HG02973 (cell line): ENCODE data around the gene NACAD.

ENCODE experiments used
- ATAC-seq: cut with Tn5 transposase; IDR thresholded peaks from one replicate; pipeline ENCODE4 v1.9.1; 2021; ENCODE audit warnings: moderate library complexity; ENCODE audit not compliant: unreplicated experiment

Gene NACAD

DNA sequence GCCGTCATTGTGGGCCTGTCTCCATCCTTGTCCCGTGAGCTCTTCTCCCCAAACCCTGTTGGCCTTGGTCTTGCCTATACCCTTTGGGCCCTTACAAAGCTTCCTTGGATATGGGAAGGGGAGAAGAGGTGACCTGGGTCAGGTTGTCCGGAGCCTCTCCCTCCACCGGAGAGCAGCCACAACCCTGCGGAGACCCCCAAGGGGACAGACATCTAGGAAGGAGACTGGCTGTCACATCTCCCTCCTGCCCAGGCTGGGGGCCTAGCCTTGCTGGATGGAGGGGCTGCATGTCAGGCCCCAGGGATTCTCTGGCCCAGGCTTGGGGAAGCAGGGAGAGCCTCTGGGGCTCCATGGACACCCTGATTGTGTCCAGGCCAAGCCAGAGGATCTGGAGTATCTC, 11.8 kb downstream of the NACAD start:
- ATAC-seq = no peak

DNA sequence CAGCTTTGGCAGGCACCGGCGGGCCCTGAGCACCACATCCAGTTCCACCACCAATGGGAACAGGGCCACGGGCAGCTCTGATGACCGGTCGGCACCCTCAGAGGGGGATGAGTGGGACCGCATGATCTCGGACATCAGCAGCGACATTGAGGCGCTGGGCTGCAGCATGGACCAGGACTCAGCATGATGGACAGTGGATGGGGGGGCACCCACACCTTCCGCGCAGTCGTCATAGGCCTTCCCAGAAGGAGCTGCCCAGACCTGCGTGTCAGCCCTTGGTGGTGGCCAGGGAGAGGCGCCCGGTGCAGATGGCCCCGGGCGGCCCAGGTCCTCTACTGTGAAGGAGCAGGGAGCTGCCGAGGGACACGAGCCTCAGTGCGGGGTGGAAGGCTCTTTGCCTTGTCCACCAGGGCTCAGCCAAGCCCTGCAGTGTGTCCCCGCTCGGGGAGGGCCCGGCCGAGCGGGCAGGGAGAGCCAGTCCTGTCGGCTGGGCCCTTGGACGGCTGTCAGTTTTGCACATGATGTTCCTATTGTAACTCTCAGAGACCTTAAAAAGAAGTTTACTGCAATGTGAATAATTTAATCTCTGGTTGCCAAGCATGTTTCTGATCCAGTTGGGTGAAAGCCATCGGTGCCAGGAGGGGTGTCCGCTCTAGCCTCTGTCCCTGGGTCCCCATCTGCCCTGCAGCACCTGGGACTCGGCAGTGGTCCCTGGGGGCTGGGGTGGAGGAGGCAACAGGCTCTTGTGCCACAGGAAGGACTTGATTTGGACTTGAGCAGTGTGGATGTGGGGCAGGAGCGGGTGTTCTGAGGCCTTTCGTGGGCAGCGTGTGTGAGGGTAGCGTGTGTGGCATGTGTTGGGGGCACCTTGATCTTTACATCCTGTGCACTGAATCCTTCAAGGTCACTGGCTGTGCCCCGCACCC, 12.6 kb downstream of the NACAD start:
- ATAC-seq = no peak

DNA sequence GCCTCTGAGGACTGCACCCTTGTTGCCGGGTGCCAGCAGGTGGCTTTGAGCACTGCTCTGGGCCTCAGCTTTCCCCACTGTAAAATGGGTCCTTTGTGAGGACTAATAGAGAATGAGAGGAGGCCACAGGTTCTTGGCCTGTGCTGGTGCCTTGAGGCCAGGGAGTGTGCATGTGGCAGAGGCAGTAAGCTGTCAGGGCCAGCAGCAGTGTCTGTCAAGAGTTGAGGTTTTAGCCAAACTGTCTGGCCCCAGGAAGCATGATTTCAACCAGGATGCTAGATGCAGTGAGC, 13.5 kb downstream of the NACAD start:
- no peak for ATAC-seq

DNA sequence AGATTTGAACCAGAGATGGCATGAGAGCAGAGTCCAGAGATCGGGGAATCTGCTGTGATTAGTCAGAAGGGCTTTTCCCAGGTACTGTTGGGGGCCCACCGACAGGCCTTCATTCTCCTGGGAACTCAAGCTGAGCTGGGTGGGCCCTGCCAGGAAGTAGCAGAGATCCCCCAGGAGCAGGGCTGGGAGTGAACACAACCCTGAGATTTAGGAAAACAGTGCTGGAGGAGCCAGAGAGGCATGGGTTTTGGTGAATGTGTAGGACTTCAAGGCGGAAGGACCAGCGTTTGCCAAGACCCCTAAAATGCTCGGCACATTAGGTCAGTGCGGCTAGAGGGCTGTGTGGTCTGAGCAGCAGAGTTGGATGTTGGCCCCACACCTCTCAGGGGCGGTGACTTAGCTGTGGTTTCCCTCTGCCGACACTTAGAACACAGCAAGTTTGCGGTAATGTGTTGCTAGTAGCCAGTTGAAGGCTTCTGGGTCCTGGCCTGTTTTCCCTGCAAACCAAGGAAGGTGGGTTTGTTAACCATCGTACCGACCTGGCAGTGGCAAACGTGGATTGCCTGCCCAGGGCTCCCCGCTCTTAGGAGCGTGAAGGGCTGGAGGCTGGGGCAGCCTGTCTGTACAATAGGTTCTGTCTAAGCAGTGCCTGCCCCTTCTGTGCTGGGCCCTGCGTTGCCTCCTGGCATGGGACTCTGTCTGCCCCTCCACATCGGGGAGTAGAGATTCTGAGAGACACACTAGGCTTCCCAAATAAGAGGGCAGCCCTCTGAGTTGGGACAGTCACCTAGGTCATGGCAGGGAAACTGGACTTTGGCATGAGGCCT, 14.0 kb downstream of the NACAD start:
- no peak for ATAC-seq

DNA sequence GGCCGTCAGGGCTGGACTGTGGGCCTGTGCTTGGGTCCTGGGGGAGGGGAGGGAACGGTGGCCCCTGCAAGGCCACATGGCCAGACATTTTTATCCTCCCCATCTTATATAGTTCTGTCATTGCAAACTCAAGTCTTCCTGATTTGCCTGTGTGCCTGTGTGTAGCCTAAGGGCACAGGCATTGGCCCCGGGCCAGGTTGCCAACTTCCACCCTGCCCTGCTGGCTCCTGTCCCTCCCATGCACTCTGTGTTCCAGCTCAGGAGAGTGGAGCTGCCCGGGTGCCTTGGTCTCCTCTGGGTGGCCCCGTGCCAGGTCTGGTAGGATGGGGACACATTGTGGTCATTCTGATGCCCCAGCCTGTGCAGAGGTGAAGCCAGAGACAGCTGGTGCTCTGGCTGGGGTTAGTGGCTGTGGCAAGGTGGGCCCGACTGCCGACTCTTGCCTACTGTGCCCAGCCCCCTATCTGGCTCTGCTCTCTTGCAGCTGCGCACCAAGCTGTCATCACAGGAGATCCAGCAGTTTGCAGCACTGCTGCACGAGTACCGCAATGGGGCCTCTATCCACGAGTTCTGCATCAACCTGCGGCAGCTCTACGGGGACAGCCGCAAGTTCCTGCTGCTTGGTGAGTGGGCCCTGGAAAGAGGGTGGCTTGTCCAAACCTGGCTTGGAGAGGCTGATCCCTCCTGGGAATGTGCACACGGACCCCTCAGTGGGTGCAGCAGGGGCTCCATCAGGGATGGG, 14.8 kb downstream of the NACAD start:
- no peak for ATAC-seq

DNA sequence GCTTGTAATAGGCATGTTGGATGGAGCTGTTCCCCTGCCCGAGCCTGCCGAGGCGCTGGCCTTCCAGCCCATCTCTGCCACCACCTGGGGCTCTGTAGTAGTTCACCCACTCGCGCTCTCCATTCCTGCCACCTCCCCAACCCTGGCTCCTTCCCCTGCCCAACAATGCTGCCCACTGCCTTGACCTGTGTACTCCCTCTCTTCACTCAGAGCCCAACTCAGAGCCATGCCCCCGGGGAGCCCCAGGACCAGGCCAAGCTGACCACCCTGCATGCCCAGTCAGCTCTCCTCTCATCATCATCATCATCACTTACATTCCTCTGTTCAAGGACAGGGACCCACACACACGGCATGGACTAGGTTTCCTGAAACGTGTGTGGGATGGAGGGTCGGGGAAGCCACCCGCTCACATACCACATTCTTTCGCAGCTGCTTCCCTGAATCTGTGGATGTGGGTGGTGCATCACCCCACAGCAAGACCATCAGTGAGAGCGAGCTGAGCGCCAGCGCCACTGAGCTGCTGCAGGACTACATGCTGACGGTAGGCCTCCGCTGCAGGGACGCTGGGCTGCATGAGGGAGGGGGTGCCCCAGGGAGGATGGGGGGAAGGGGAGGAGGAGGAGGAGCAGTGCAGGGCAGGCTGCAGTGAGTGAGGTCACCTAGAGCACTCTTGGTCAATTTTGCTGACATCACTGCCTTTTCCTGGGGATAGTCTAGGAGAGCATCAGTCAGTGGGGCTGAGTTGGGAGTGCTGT, 15.6 kb downstream of the NACAD start:
- ATAC-seq = no peak

DNA sequence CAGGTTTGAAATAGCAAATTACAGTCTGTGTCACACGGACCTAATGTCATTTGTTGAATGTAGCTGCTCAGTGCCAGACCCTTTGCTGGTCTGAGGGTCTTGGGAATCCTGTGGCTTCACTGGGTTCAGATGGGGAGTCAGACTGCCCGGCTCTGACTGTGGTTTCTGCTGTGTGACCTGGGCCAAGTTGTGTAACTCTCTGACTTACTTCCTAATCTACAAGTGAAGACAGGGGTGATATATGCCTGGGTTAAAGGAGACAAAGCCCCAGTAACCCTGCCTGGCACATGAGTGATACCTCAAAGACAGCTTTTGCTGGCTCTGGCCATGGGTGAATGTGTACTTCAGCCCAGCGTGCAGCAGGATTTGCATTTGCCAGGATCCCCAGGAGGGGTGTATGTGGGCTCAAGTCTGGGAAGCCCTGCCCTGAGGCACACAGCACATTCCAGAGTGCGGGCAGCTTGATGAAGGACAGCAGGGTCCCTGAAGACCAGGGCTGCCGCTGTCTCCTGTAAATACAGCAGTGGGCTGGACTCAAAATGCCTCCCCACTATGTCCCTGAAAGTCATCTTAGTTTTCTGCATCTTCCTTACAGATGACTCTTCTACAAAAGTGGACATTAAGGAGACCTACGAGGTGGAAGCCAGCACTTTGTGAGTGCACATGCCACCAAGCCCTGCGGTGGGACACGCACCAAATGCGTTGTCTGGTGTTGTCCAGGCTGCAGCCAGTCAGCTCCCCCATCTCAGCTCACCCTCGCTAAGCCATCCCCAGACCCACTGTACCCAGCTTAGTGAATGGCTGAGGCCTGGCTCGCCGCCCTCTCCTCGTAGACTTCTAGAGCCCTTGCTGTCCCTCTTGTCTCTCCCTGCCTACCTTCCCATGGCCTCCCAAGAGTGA, 16.4 kb downstream of the NACAD start:
- no peak for ATAC-seq

DNA sequence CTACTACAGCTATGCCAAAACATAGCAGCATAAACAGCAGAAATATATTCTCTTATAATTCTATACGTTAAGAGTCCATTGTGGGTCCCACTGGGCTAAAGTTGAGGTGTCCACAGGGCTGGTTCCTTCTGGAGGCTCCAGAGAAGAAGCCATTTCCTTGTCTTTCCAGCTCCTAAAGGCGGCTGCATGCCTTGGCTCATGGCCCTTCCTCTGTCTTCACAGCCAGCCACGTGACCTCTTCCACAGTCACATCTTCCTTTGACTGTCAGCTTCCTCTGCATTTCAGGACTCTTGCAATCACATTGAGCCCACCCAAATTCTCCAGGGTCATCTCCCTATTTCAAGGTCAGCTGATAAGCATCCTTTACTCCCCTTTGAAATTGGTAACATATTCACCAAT, 17.2 kb downstream of the NACAD start:
- ATAC-seq = no peak

DNA sequence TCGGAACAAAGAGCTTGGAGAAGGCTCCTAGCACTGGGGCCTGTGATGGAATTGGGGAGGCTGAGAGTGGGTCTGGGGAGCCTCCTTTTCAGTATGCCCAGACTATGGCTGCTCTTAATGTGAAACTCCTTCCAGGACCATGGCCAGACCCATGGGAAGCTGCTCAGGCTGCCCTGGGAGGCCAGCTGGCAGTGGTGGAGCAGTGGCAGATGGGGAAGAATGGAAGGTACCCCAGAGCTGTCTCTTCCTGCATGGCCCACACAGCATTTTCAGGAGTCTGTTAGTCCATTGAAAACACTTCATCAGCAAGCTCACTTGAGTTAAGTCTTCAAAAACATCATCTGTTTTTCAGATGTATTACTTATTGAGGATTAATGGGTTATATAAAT, 18.5 kb downstream of the NACAD start:
- ATAC-seq = no peak

DNA sequence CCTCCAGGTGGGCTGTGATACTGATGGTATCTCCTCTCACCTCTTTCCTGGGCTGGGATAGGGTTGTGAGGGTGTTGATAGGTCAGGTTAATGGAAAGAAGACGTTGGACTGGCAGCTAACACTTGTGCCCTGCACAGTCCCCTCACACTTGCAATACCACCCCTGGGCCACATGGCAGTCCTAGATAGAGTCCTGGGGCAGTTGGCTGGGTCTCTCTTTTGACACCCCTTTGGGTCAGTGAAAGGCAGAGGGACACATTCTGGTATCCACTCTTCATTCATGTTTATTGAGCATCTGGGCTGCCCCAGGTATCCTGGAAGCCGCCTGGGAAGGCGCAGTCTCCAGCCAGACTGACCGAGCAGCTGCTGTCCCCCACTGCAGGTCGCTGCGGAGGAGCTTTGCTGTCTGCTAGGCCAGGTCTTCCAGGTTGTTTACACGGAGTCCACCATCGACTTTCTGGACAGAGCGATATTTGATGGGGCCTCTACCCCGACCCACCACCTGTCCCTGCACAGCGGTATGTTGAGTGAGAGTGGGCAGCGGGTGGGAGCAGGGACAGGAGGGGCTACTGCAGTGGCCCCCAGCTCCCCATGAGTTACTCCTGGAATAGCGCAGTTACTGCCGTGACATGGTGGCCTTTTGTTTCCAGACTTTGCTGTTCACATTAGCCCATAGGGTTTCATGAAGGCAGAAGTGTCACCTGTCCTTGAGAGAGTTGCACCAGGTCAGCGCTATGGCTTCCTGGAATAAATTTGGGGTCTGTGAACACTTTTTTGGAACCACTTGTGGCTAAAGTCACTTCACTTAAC, 19.1 kb downstream of the NACAD start:
- no peak for ATAC-seq

DNA sequence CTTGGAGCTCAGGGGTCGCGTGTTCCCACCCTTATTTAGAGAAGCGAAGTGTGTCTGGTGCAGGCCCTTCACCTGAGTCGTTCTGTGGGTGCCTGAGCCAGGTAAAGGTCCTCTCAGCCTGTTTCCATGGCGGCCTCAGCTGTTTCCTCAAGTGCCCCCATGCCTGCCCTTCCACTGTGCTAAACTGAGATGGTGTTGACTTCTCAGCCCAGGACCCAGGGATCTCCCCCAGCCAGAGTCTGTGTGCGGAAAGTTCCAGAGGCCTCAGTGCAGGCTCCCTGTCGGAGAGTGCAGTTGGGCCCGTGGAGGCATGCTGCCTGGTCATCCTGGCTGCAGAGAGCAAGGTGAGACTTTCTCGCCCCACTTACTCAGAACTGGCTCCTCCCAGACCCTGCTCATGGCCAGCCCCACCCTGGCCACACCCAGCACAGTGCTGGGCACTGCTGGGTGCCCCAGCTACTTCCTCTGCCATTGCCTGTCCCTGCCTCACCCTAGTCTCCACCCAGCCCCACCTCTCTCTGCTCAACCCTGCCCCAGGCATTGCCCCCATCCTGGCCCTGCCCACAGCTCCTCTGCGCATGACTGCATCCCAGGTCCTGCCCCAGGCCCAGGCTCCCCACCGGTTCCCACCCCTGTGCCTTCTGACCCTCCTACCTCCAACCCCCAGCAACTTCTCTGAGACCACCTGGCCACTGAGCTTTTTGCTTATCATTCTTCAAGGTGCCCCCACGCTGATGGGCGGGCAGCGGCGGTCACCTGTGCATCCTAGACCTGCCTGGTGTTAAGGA, 20.3 kb downstream of the NACAD start:
- ATAC-seq = no peak

DNA sequence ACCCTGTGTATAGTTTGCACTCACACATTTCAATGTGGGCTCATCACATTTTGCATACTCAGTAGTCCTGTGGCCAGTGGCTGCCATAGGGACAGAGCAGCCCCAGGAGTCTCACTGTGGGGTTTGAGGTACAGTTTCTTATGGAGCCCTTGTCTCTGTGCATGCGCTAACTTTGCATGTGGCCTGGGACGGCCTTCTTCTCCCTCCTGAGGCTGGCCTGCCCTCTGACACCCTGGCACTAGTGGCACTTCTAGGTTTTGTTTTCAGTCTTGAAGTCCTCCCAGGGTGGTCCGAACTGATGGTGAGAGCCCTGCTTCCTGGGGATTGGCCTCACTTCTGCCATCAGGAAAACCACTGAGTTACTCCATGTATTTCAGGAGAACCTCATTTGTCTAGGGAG, 21.2 kb downstream of the NACAD start:
- no peak for ATAC-seq

DNA sequence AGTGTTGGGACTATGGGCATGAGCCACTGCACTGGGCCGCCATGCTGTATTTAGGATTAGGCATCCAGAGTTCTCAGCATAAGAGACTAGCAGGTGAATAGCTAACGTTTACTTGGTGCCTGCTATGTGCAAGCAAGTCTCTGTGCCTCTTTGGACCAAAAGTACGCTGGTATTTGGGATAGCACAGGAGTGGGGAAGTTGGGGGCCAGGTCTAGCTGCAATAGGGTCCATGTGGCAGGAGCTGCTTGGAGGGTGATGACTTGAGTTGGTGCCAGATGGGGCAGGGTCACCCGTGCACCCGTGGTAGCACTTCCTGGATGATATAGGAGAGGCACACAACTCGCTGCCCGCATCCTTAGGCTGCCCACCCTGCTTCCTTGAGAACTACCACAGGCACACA, 22.4 kb downstream of the NACAD start:
- ATAC-seq = no peak

DNA sequence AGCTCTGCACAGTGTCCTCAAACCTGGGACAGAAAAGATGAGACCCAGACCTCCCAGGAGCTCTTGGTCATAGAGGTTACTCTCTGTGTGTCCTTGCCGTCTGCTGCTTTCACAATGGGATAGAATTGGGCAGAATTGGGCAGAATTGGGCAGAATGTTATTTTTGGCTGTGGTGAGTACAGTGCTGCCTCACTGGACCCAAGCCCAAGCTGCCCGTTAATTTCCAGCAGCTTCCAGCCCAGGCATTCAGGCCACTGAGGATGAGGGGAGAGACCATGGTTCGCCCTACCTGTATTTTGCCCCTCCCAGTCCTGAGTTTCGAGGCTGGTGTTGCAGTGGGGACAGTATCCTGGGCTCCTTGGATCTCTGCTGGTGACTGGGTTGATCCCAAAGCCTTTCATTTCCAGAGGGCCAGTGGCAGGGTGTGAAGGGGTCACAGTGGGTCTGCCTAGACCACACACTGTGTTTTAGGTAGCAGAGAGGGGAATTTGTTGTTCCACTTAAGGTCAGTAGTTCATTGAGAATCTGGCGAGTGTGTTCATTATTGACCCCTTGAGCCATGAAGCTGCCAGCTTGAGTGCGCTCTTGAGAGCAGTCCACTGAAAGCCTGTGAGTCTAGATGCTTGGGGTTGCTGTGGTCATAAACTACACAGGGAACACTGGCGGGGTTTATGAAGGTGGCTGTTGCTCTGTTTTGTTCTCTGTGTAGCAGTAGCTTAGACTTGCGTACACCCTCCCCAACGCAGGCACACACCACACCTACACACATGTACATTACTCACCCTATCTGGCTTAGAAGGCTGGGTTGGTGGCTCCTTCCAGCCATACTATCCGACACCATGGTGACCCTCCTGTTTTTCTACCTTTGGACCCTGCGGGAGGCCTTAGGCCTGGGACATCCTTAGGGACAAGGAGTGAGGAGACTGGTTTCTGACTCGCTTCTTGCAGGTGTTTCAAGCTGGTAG, 23.5 kb downstream of the NACAD start:
- ATAC-seq = no peak

DNA sequence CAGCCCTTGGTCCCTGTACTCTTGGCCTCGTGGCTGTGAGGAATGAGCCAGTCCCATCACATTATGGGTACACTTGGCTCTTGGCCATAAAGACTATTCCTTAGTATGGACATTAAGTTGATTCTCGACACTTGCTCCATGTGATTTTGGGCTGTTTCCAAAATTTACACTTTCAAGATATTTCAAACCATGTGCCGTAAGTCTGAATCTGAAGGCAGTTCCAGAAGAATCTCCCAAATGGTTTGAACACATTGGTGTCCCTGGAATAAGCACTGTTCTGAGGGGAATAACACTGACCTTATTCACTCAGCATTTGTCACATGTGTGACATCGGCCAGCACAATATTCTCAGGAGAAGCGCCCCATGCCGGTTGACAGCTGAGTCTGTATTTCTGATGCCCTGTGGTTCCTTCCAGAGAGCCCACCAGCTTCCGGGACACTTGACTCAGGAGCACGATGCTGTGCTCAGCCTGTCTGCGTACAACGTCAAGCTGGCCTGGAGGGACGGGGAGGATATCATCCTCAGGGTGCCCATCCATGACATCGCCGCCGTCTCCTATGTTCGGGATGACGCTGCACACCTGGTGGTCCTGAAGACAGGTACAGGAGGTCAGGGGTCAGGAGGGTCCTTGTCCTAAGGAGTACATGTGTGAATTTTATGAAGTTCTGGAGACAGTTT, 24.6 kb downstream of the NACAD start:
- ATAC-seq = no peak

DNA sequence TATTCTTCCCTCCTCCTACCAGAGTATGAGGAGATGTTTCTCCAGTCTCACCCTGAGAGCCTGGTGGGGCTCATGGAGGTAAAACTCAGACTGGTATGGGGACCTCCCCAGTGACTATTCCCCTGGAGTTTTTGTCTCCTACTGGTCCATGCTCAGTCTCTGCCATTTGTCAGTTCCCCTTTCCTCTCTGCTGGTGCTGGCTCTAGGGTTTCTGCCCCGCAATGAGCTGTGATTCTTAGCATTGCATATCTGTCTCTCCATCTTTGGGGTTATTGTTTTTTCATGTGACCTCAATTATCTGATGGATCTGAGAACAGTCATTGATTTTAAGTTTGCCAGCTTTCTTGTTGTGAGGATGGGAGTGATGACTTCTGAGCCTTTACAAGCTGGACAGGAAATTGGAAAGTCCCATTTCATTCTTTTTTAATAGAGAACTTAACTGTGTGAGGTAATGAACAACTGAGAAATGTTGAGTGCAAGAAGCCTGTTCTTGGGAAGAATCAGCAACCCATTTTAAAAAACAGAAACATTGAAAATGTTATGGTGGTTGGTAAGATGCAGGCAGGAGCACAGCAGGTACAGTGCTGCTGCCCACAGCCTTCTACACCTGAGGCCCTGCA, 26.9 kb downstream of the NACAD start:
- no peak for ATAC-seq
